GM20431 (cell line): ENCODE measurements around the gene PCCB.

Source experiments
- in situ Hi-C: fragments of 300-500 bp; cut with MseI, MboI; formaldehyde crosslinking; loops from one replicate; pipeline ENCODE4 v1.15.0; 2020; ENCODE audit warnings: low sequenced_read_pairs; ENCODE audit not compliant: unreplicated experiment

The PCCB gene

GRCh38 chr3:136258199-136258598 is 8.1 kb downstream of the PCCB start:
- in situ Hi-C loops = loop anchor here (25.0 kb wide), 1 partner anchor 171 kb away; no protein-coding TSS in a partner anchor

- in situ Hi-C loops = loop anchor here (25.0 kb wide), 1 partner anchor 175 kb away; no protein-coding TSS in a partner anchor
Measured at GRCh38 chr3:136261826-136262225, 11.7 kb downstream of the PCCB start.

- in situ Hi-C loops = loop anchor here (25.0 kb wide), 1 partner anchor 175 kb away; no protein-coding TSS in a partner anchor
Measured at GRCh38 chr3:136262559-136262958, 12.4 kb downstream of the PCCB start.

GRCh38 chr3:136263251-136263650 is 13.1 kb downstream of the PCCB start:
- in situ Hi-C loops = loop anchor here (25.0 kb wide), 1 partner anchor 176 kb away; no protein-coding TSS in a partner anchor

GRCh38 chr3:136266468-136267125 is 16.5 kb downstream of the PCCB start:
- in situ Hi-C loops = loop anchor here (25.0 kb wide), 1 partner anchor 179 kb away; no protein-coding TSS in a partner anchor

- in situ Hi-C loops = loop anchor here (25.0 kb wide), 1 partner anchor 180 kb away; no protein-coding TSS in a partner anchor
Measured at GRCh38 chr3:136267235-136267634, 17.1 kb downstream of the PCCB start.

GRCh38 chr3:136270179-136270578 is 20.0 kb downstream of the PCCB start:
- in situ Hi-C loops = loop anchor here (25.0 kb wide), 1 partner anchor 183 kb away; no protein-coding TSS in a partner anchor

- in situ Hi-C loops = loop anchor here (25.0 kb wide), 1 partner anchor 184 kb away; no protein-coding TSS in a partner anchor
Measured at GRCh38 chr3:136271626-136272025, 21.5 kb downstream of the PCCB start.

- in situ Hi-C loops = no loop called here
Measured at GRCh38 chr3:136276049-136276755, 26.1 kb downstream of the PCCB start.

- in situ Hi-C loops = no loop called here
Measured at GRCh38 chr3:136277115-136277514, 27.0 kb downstream of the PCCB start.

GRCh38 chr3:136277634-136278033 is 27.5 kb downstream of the PCCB start:
- in situ Hi-C loops = no loop called here

GRCh38 chr3:136279092-136279491 is 29.0 kb downstream of the PCCB start:
- in situ Hi-C loops = no loop called here

GRCh38 chr3:136280961-136281360 is 30.8 kb downstream of the PCCB start:
- in situ Hi-C loops = no loop called here

- in situ Hi-C loops = no loop called here
Measured at GRCh38 chr3:136281966-136282520, 31.9 kb downstream of the PCCB start.

GRCh38 chr3:136283627-136284026 is 33.5 kb downstream of the PCCB start:
- in situ Hi-C loops = no loop called here

GRCh38 chr3:136291302-136291701 is 41.2 kb downstream of the PCCB start:
- in situ Hi-C loops = no loop called here

GRCh38 chr3:136292500-136292899 is 42.4 kb downstream of the PCCB start:
- in situ Hi-C loops = no loop called here

- in situ Hi-C loops = no loop called here
Measured at GRCh38 chr3:136293279-136293678, 43.1 kb downstream of the PCCB start.

- in situ Hi-C loops = no loop called here
Measured at GRCh38 chr3:136294176-136294575, 44.0 kb downstream of the PCCB start.

- in situ Hi-C loops = no loop called here
Measured at GRCh38 chr3:136296960-136297359, 46.8 kb downstream of the PCCB start.

- in situ Hi-C loops = no loop called here
Measured at GRCh38 chr3:136297826-136298225, 47.7 kb downstream of the PCCB start.
